ENCODE data around the gene LMBRD2.

The LMBRD2 gene

DNA sequence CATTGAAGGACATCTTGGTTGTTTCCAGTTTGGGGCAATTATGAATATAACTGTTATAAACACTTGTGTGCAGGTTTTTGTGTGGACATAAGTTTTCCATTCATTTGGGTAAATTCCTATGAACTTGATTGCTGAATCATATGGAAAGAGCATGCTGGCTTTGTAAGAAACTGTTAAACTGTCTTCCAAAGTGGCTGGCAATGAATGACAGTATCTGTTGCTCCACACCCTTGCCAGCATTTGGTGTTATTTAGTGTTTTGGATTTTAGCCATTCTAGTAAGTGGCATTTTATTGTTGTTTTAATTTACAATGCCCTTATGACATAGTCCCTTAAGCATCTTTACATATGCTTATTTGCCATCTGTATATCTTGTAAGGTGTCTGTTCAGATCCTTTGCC, 55.2 kb downstream of the LMBRD2 start:
- no peak for DNase-seq

DNA sequence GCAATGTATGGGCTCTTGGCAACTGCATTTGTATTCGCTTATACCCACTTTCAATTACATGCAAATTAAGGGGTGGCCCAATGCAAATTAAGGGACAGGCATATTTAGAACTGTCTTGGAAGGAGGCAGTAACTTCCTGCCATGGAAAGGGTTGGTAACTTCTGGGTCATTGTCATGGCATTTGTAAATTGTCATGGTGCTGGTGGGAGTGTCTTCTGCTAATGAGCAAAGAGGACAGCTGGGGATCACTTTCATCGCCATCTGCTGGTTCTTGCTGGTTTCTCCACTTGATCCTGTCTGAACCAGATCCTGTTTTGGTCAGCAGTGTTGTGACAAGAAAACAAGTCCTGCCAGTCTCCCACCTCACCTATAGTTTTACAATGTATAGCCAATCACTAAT, 61.7 kb downstream of the LMBRD2 start:
- no peak for DNase-seq

DNA sequence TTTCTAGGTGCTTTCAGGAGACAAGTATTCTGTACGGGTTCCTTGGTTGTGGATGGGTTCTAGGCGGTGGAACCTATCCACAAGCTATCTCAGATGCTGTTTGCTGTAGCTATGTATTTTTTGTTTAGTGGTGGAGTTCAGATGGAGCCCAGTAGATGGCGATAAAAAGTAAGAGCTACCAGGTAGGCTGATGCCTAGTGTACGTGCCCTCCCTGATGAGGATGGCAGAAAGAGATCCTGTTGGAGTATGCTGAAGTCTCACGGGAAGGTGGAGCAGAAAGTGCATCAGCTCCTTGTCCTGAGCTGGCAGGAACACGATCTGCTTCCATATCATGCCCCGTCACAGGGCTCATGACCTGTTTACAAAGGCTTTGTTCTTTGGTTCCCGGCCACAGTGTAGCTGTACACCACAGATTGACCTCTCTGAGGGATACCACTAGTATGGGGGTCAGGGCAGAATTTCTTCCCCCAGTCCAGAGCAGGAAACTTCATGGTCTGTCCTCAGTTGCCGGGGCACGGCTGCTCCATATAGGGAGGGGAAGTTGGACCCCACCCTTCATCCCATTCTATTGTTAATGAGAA, 72.4 kb downstream of the LMBRD2 start:
- DNase-seq, result peak; percentile 29

DNA sequence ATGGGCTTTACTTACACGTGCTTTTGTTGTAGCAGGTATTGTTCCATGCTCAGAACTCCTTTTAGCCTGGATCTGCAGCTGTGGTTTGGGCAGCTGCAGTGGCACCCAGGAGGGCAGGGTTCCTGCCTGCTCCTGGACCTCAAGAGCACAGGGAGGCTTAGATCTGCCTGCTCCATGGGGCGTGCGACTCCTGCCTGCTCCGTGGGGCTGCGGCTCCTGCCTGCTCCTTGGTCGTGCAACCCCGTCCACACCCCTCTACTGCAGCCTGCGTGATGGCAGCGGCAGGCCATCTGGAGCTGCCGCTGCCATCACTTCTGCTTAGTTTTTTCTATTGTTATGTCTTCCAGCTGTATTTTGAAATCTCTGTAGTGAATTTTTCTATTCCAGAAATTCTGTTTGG, 73.3 kb downstream of the LMBRD2 start:
- no peak for DNase-seq

DNA sequence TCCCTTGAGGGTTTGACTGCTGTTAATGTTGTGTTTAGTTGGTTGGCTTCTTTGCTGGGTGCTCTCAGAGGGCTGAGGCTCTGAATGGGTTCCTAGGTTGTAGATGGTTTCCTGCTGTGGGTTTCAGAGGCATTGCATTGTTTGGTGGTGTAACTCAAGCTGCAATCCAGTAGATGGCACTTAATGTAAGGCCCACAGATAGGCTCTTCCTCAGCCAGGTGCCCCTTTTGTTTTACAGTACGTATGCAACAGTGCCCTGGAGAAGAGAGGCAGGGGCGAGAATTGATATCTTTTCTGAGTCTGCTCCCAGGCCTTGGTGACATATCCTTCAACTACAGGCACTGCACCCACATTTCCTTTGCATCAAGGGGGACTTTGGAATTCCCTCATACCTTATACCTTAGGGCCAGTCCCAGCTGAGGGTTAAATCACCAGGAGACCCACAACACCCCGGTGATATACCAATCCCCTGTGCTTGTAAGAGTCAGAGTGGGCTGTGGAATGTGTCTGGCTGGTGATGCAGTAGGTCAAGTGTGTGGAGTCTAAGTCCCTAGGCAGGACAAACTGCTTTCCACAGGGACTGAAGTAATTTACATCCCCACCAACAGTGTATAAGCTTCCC, 78.0 kb downstream of the LMBRD2 start:
- DNase-seq, result no peak

DNA sequence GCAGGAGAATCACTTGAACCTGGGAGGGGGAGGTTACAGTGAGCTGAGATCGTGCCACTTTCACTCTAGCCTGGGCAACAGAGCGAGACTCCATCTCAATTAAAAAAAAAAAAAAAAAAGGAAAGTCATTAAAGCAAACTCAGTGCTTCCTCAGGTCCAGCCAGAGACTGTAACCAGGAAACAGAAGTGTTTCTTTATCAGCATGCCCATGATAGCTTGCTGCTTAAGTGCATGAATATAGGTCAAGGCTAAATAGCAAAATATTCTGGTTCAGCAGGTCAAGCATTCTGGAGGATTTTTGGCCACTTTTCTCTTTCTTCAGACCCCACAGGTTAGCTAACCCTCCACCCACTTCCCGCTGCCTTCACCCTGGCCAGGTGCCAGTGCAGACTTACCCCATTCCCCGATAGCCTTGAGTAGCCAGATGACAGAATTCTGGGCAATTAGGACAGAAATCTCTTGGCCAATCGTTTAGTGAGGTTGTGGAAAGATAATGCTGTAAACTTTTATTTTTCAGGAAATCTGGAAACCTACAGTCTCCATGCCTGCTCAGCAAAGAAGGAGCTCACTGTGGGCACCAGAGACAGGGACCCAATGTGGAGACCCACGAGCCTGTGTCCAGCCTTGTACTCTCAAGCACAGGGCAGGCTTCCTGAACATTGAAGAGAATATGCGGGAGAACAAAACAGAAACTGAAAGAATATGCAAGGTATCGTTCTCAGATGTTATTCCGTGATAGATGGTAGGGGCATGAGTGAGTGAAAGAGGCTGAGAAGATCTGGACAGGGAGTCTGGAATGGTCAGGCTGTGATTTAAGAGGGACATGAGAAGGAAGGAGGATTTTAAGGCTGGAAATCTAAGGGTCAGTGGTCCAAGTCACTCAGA, 80.8 kb downstream of the LMBRD2 start:
- DNase-seq, result no peak

DNA sequence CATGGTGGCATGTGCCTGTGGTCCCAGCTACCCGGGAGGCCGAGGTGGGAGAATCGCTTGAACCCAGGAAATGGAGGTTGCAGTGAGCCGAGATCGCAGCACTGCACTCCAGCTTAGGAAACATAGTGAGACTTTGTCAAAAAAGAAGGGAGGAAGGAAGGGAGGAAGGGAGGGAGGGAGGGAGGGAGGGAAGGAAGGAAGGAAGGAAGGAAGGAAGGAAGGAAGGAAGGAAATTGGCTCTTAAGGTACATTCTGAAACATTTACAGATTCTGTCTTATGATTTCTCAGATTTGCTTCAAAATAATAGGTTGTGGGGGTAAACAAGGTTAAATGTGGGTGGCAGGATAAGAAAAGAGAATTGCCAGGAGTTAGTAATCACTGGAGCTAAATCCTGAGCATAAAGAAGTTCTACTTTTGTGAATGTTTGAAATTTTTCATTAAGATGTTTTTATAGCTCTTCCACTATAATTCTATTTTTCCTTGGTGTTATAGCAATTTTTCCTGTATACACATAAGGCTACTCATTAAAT, 82.9 kb downstream of the LMBRD2 start:
- DNase-seq, result no peak

DNA sequence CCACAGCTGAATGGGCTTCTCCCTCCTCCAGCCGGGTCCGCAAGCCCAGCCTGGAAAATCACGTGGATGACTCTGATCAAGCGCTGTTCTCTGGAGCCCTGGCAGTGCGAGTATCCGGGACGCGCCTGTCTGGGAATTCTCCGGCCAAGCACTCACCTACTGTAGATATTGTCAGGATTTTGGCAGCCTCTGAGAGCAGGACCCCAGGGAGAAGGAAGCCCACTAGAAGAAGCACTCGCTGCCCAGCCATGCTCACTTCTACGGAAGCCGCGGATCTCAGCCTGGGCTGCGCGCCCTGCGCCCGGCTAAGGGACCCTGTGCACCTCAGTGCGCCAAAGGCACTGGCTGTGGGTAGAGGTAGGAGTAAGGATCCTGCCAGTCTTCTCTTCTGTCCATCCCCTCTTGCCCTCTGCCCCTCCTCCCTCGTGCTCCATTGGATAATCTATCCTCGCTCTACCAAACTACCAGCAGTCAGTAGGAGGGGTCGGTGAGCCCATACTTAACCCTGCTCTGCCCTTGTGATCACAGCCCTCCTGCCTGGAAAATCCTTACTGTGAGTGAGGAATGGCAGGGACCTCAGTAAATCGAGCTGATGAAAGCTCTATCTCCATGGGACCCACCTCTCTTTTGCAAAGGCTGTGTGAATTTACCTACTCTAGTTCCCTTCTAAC, 85.0 kb downstream of the LMBRD2 start, which contains the start of gene UGT3A2:
TSS of gene UGT3A2 (minus strand) at position 343 of the 671 bp plus-strand sequence. CDS start at position 250, 93 bp downstream.
- no peak for DNase-seq

DNA sequence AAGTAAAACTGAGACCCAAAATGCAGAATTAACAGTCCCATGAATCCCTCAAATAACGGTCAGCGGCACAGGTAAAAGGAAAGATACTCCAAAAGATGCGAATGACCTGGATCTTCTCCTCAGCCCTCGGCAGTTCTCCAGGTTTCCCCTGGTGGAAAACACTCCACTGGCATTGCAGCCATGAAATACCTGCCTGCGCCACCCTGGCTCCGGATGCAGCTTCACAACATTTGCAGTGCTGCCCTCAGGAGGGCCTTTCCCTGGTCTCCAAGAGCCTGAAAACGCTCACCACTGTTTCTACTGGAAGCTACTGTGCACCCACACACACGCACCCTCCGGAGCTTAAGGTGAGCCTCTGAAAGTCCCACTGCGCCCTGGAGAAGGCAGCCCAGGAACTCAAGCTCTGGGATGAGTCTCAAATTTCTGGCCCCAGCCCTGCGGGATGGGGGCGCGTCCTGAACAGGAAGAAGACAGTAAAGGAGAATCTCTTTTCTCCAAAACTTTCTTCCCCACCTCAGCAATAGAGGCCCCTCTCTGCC, 85.6 kb downstream of the LMBRD2 start:
- no peak for DNase-seq

DNA sequence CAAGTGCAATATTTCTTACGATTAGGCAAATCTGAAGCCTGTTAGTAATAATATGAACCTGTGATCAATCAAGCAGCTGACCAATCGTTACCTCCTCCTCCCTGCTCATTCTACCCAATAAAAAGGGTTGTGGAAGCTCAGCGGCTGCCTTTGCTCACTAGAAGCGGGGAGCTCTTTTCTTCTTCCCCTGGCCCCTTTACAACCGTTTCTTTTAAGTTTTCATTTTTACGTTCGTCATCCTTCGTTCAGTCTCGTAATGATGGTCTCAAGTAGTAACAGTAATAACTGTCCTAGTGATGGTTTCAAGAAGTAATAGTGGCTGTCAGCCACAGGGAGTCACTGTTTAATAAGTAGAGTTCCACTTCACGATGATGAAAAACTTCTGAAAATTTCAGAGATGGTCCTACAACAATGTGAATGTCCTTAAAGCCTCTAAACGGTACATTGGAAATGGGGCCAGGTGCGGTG, 91.2 kb downstream of the LMBRD2 start:
- no peak for DNase-seq

DNA sequence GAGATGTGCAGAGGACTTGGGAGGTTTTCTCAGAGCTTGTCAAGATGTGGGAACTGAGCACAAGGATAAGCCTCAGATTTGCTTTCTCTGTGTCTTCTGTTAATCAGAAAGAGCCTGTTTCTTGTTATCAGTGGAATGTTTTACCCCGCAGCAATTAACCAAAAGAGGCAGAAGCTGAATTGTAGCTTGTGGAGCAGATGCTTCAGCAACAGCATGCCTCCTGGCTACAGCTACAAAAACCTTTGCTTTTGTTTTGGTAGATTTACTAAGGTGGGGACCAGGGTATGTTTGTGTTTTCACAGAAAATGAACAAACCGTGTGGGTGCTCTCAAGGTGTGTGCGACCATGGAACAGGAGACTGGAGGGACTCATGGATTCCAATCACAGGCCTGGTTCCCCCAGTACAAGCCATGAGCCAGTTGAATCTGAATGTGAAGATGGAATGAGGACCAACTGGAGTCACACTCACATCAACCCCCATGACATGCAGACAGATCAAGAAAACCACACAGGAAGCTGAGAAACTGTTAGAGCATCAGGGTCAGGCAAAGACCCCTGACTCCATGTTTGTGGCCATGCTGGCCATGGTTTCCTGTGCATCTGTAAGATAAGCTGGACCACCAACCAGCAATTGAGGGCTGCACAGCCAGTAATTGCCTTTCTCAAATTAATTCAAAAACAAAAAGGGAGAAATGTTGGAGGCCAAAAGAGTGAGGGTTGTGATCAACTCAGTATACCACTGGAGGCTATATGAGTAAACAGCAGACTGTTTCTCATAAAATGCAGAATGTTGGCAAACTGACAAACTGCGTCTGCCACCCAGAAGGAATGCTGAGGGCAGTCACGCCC, 91.9 kb downstream of the LMBRD2 start:
- DNase-seq, result no peak

DNA sequence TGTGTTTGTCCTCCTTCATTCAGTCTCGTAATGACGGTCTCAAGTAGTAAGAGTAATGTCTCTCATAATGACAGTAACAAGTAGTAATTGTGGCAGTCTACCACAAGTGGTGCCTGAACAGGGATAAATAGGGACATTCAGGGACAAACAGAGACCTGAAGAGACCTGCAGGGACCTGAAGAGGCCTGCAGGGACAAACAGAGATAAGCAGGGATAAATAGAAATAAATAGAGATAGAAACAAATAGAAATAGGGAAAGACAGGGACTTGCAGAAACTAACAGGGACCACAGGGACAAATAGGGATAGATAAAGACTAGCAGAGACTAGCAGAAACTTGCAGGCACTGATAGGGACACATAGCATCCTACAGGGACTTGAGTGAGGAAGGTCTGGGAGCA, 92.9 kb downstream of the LMBRD2 start:
- peak; percentile 52 for DNase-seq

DNA sequence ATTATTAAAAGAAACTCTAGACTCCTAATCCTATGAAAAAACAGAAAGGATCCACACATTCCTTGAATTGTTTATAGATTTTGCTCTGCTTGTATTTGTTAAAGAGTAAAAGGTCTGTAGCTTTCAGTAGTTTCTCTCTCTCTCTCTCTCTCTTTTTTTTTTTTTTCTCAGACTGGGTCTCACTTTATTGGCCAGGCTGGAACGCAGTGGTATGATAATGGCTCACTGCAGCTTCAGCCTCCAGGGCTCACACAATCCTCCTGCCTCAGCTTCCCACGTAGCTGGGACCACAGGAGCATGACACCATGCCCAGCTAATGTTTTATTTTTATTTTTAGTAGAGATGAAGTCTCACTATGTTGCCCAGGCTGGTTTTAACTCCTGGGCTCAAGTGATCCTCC, 94.3 kb downstream of the LMBRD2 start:
- no peak for DNase-seq

DNA sequence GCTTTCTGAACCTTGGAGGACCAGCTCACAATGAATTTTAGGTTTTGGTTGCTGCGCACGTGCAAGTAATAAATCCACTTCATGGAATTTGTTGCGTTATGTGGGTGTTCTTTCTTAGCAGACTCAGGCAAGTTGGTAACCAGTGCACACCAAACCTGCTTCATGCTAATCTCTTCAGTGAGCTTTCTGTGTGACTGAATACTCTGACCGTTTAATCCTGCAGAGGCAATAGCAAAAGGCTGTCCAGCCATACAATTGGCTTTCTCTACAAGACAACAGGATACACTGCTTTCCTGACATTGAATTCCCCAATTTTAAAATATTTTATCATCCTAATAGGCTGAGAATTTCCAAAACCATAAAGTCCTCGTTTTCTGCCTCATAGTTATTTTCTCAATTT, 95.3 kb downstream of the LMBRD2 start:
- DNase-seq, result no peak

DNA sequence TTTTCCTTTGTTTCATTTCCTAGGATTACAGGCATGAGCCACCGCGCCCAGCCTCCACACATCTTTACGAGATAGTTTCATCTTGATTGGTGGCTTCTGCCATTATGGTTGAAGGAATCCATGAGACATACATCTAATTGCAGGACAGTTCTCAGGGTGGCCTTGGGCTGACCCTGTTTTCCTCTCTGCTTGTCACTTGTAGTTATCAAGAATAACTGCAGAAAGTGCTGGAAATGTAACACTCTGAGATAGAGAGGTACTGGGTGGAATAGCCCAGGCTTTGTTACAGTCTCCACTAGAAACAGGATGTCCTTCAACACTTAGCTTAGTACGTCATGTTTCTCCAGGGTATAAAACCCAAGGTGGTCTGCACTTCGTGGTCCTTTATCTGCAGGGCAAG, 95.7 kb downstream of the LMBRD2 start:
- no peak for DNase-seq

DNA sequence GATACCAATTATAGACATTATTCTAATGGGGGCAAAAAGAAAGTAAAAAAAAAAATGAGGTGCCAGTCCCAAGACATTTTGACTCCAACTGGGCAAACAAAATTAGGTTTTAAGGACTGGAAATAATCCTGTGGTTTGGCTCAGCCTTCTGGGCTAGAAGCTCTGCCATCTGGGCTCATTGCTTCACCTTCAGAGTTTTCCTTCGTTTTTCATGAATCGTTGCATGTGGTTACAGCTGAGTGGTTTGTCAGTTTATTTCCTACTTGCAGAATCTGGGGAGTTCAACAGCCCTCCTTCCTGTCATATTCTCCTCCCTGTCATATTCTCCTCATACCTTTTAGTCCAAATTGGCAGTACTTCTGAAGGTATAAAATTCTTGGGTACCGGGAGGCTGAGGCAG, 97.0 kb downstream of the LMBRD2 start:
- no peak for DNase-seq

DNA sequence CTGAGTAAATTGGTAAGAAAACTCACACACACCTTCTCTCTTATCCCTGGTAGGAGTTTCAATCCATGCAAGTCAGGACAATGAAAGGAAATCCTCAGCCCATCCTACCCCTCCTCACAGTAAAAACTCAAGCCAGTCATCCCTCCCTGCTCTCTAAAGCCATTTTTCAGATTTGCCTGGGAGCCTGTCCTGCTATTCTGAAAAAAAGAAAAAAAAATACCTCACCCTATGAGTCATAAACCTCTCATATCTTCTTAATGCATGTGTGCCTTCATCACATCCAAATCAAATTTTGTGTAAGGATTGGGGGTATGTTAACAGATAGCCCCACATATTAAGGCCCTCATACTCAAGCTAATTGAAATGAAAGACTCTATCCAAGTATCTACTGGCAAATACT, 99.1 kb downstream of the LMBRD2 start:
- DNase-seq, result no peak

DNA sequence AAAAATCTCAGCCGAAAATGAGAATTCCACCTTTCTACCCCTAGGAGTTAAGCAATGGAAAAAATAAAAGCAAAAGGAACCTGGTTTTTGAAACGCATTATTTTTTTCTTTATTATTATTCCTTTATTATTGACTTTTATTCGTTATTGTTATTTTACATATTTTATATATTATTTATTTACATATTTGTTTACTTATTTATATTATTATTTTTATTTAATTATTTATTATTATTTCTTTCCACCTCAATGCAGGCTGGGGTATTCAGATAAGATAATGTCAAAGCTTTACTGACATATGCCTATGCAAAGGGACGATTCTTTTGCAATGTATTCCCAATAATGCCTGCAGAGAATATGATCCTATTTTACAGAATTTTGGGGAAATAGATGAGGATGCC, 101.7 kb downstream of the LMBRD2 start:
- no peak for DNase-seq
